Ovary (tissue), 9 donors: Measurements from ENCODE around the gene NTRK3. TPM values are rescaled to one million over a fixed set of nuclear protein-coding genes. Genes with fewer than 3 reads are reported as not detected.

ENCODE experiments used
- DNase-seq, 5 donors: peaks; one replicate each; pipeline ENCODE4 v3.0.0-alpha.2; 2019 to 2020
- H3K27ac ChIP-seq, 2 donors: fragments of 200-600 bp; one replicate each; pipeline versions ENCODE4 v1.5.1 to v1.8.0; 2019 to 2022
- H3K27me3 ChIP-seq: fragments of 200-600 bp; one replicate; pipeline ENCODE4 v1.8.0; 2022
- H3K36me3 ChIP-seq: fragments of 200-600 bp; sonication (generic); one replicate; pipeline ENCODE4 v1.5.1; 2019
- H3K4me1 ChIP-seq: one replicate; pipeline ENCODE4 v1.8.1; 2013; ENCODE audit warnings: mild to moderate bottlenecking, moderate library complexity; ENCODE audit not compliant: insufficient read depth
- H3K4me3 ChIP-seq: fragments of 200-600 bp; sonication (generic); one replicate; pipeline ENCODE4 v1.5.1; 2017
- H3K9me3 ChIP-seq, 2 donors: fragments of 200-600 bp in 1 of 2; sonication (generic) in 1 of 2; one replicate each; pipeline versions ENCODE4 v1.5.1 to v1.8.1; 2013 to 2019; ENCODE audit warnings: mild to moderate bottlenecking in 1 of 2, moderate library complexity in 1 of 2
- CTCF ChIP-seq, 3 donors: fragments of 450-650 bp in 2 of 3; fragments of 200-600 bp in 1 of 3; IDR thresholded peaks; one replicate each; pipeline versions ENCODE4 v1.5.1 to v1.8.0; 2016 to 2022; ENCODE audit warnings: antibody characterized with exemption in 3 of 3, mild to moderate bottlenecking in 1 of 3
- EP300 ChIP-seq: sonication (generic); formaldehyde crosslinking; IDR thresholded peaks from one replicate; pipeline ENCODE4 v1.6.1; 2017; ENCODE audit warnings: antibody characterized with exemption
- POLR2A ChIP-seq: fragments of 450-650 bp; IDR thresholded peaks from one replicate; pipeline ENCODE4 v1.6.1; 2017; ENCODE audit warnings: antibody characterized with exemption, mild to moderate bottlenecking, moderate library complexity
- WGBS, 3 donors: extraction: QIAGEN DNeasy Blood & Tissue Kit in 1 of 3; methylation state at CpG; one replicate each; pipeline versions ENCODE4 v1.1.5 to v1.1.7; 2013 to 2017; 5-methylcytosine and 5-hydroxymethylcytosine counted together
- intact Hi-C, 4 donors: fragments of 100-400 bp; cut with DNase I; formaldehyde crosslinking; loops; one replicate each; pipeline versions ENCODE4 v1.11.0 to v1.15.1; 2022 to 2023
- polyA plus RNA-seq, 2 donors: library from polyadenylated mRNA; stranded (reverse); fragments of 200-250 nt in 1 of 2; fragments of 350-450 nt in 1 of 2; fragmentation: Illumina TruSeq in 1 of 2; extraction: RNeasy Lipid Tissue Mini Kit (QIAGEN cat#74804) in 1 of 2; gene quantifications; one replicate each; pipeline ENCODE4 v1.2.3, GENCODE V29; 2013 to 2014
- total RNA-seq, 7 donors: library from RNA; depleted of rRNA in 2 of 7; stranded (reverse); fragments of >200 nt in 2 of 7; fragmentation: NEBNext Ultra II Directional in 3 of 7; extraction: Animal tissue kit (Norgen Biotek cat#: 25700) in 3 of 7; gene quantifications; one replicate each; pipeline versions ENCODE4 v1.1.0 to v1.2.4, GENCODE V29; 2016 to 2023
- donor health status: DM: no; HTN: no; CAD: no; lungs with moderate emphysema.
- donor health status: DM: no; HTN: no; CAD: no.
- donor health status: Bipolar disorder and iron deficiency.
- donor health status: DM: yes; HTN: yes; CAD: no.
- donor health status: DM: no; HTN: no; CAD: no.
- donor health status: DM: yes; HTN: yes; CAD: no.

NTRK3 gene
- total and polyA plus RNA-seq, 9 donors, result 0.77 to 14.6 (median 2.7) TPM

GRCh38 chr15:87887177-87887576 is 369.4 kb downstream of the NTRK3 start:
- 54 to 80% (median 63%) methylated on average over 1 of the region's 1 CpG for WGBS, 3 donors
- H3K36me3 ChIP-seq, result no peaks in the 10 kb centered on the region
- H3K4me1 ChIP-seq, result no peaks in the 10 kb centered on the region
- H3K27me3 ChIP-seq, result no peaks in the 10 kb centered on the region
- intact Hi-C loops, result no loop called here
- TF ChIP-seq EP300 (no peak), CTCF (IDR thresholded peaks at IDR 0.05) (no peak), POLR2A (no peak)
- H3K4me3 ChIP-seq, result no peak overlapping the region
- no peak overlapping the region for H3K27ac ChIP-seq
- DNase-seq, result no peak
- no peaks in the 10 kb centered on the region for H3K9me3 ChIP-seq

- TF ChIP-seq POLR2A (no peak), CTCF (IDR thresholded peaks at IDR 0.05) (no peak), EP300 (no peak)
- H3K27me3 ChIP-seq, result no peaks in the 10 kb centered on the region
- no peak overlapping the region for H3K27ac ChIP-seq
- no peaks in the 10 kb centered on the region for H3K36me3 ChIP-seq
- no peaks in the 10 kb centered on the region for H3K4me1 ChIP-seq
- DNase-seq, result no peak
- intact Hi-C loops, result no loop called here
- 78 to 87% (median 86%) methylated on average over 1 of the region's 1 CpG for WGBS, 3 donors
- no peak overlapping the region for H3K4me3 ChIP-seq
- no peaks in the 10 kb centered on the region for H3K9me3 ChIP-seq
Measured at GRCh38 chr15:87881026-87881425, 375.5 kb downstream of the NTRK3 start.

- intact Hi-C loops, result no loop called here
- Histone ChIP-seq H3K27me3 (no peaks in the 10 kb centered on the region), H3K27ac (no peak overlapping the region), H3K4me3 (no peak overlapping the region), H3K36me3 (no peaks in the 10 kb centered on the region), H3K9me3 (no peaks in the 10 kb centered on the region), H3K4me1 (no peaks in the 10 kb centered on the region)
- WGBS, 3 donors, result 73 to 91% (median 74%) methylated on average over 5 of the region's 5 CpGs
- DNase-seq, result no peak
- TF ChIP-seq CTCF (IDR thresholded peaks at IDR 0.05) (no peak), EP300 (no peak), POLR2A (no peak)
Measured at GRCh38 chr15:87877822-87878542, 378.6 kb downstream of the NTRK3 start.

GRCh38 chr15:87877114-87877810 is 379.3 kb downstream of the NTRK3 start:
- DNase-seq, result no peak
- intact Hi-C loops, result no loop called here
- Histone ChIP-seq H3K9me3 (no peaks in the 10 kb centered on the region), H3K36me3 (no peaks in the 10 kb centered on the region), H3K27me3 (no peaks in the 10 kb centered on the region), H3K4me3 (no peak overlapping the region), H3K27ac (no peak overlapping the region), H3K4me1 (no peaks in the 10 kb centered on the region)
- TF ChIP-seq CTCF (IDR thresholded peaks at IDR 0.05), result no peak
- no peak for TF ChIP-seq POLR2A
- no peak for TF ChIP-seq EP300
- 65 to 75% (median 68%) methylated on average over 4 of the region's 4 CpGs for WGBS, 3 donors
